Hematopoietic multipotent progenitor cell treated with erythropoietin and hydrocortisone succinate and interleukin-3 and kit ligand, for 4 days (in vitro differentiated cells): ENCODE results near the gene RPTOR.
"Not testable (repeated sequence)": the region's sequence is repeated elsewhere in the genome, so short reads cannot be mapped to it uniquely, and the experiment has no call there.

ENCODE experiments used
- DNase-seq: peaks from one replicate; pipeline ENCODE4 v3.0.0-alpha.2; 2015

The RPTOR gene

DNA sequence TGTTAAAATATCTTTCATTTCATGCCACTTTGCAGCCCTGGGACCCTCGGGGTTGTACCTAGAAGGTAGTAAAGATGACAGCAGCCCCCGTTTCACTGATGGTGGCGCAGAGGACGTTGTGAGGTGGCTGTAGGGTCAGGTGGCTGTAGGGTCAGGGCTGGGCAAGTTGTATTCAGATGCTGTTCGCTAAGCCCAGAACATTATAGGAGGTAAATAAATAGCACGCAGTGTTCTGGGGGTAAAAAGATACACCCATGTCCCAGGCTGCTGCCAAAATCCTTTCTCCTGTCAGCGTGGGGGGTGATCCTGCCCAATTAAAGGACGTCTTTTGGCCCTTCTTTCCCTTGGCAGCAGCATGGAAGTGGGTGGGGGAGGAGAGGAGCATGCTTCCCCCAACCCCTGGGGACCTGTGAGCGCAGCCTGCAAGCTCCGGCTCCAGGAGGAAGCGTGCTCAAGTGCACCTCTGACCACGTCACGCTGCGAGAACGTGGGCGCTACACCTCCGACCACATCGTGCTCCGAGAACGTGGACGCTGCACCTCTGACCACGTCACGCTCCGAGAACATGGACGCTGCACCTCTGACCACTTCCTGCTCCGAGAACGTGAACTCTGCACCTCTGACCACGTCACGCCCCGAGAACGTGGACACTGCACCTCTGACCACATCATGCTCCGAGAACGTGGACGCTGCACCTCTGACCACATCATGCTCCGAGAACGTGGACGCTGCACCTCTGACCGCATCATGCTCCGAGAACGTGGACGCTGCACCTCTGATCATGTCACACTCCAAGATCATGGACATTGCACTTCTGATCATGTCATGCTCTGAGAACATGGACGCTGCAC, 182.1 kb downstream of the RPTOR start:
- DNase-seq = no peak

DNA sequence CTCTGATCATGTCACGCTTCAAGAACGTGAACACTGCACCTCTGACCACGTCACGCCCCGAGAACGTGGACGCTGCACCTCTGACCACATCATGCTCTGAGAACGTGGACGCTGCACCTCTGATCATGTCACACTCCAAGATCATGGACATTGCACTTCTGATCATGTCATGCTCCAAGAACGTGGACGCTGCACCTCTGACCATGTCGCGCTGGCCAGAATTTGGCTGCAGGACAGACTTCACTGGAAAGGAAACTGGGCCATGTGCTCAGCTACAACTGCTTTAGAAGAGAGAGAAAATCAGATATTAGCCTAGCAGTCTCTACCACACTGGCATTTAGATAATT, 182.7 kb downstream of the RPTOR start:
- DNase-seq = no peak

DNA sequence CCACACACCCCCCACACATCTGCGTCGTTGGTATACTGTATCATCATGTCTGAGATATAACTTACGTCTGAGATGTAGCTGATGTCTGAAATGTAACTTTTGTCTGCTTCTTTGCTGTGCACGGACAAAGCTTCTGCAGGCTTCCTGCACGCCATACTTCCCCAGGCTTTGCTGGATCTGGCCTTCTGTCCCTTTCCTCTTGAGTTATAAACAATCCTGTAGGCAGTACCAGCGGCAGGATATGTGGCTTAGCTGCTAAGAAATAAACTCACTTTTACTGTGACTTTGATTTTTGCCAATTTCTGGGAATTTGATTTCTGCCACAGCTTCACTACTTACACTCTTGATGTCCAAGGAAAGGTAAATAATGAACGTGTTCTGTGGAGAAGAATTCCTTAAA, 184.4 kb downstream of the RPTOR start:
- DNase-seq = no peak

DNA sequence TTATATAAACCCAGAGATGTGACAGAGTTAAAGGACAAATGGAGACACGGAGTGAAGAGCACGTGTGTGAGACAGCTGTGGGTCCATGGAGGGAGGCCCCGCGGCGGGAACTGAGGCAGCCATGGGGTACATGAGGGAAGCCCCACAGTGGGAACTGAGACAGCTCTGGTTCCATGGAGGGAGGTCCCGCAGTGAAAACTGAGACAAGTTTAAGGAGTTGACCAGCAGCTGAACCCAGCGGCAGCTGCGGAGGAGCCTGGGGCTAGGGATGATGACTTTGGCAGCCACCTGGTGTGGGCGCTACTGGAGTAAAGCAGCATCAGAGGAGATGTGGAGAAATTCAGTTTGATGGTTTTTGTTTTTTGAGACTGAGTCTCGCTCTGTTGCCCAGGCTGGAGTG, 185.1 kb downstream of the RPTOR start:
- DNase-seq = no peak

DNA sequence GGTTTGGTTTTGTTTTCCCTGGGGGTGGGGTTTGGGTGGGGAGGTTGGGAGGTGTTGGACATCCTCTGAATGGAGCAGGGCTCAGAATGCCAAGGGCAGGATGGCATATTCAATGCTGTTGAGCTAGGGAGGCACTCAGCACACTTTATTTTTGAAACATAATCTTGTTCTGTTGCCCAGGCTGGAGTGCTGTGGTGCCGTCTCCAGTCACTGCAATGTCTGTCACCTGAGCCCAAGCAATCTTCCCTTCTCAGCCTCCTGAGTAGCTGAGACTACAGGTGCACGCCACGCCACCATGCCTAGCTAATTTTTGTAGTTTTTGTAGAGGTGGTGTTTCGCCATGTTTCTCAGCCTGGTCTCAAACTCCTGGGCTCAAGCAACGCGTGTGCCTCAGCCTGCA, 186.1 kb downstream of the RPTOR start:
- no peak for DNase-seq

DNA sequence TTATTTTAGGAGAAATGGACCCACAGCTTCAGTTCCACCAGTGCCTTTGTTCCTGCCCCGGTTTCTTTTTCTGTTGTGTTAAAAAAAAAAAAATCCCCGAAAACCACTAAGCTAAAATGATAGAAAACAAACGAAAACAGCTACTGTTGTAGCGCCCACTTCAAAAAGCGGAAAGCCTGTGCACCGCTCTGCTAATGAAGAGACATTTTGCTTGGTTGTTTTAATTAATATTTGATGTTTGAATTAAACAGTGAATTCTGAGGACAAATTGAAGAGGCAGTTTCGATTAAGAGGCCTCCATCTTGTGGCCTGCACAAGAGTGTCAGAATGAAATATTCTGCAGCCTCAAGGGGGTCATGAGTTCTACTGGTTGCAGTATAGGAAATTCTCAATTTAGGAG, 186.7 kb downstream of the RPTOR start:
- DNase-seq = no peak

DNA sequence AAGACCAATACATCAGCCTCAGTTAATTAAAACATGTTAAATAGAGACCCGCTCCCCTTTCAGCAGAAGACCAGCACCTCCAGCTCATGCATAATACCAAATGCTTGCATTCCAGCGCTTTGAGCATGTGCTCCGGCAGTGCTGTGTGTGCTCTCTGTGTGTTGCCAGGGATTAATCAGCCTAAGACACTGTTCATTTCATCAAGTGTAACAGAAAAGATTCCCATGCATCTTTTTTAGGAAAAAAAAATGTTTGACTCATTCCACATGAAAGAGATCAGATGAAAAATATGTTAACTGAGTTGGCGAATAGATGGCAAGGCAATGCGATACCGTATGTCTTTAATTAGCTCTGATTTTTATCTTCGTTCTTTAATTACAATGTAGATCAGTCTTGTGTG, 187.6 kb downstream of the RPTOR start:
- no peak for DNase-seq

DNA sequence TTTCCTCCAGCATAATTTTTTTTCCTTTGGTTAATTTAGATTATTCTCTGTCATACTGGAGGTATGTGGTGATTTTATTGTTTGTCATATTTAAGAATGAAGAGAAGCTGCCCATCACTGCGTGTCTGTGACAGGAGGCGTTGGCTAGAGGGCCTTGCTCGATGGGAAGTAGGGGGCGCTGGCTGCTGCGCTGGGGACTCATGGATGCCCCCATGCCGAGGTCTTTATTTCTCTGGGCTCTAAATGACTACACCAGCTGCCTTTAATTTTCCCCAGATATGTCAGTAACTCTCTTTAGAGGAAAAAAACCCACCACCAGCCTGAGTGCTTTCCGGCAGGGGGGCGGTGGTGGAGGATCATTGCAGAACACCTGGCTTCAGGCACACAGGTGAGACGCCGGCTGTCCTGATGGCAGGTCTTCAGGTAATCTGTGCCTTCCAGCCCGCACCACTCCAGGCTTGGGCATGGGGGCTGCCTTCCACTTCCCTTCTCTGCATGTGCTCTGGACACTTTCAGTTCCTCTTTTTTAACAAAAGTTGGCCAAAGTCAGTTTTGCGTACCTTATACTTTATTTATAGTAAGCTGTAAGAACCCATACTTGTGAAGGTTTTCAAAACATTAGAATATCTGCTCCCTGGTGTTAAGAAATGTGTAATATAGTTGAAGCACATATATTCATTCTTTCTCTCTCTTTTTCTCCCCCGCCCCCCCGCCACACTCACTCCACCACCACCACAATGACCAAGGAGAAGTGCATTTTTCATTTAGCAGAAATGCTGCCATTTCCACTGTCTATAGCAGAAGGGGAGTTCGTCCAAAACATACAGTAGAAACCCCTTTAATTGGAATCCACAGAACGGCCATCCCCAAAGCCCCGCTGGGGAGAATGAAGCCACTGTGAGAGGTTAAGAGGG, 192.7 kb downstream of the RPTOR start:
- peak; percentile 86 for DNase-seq

DNA sequence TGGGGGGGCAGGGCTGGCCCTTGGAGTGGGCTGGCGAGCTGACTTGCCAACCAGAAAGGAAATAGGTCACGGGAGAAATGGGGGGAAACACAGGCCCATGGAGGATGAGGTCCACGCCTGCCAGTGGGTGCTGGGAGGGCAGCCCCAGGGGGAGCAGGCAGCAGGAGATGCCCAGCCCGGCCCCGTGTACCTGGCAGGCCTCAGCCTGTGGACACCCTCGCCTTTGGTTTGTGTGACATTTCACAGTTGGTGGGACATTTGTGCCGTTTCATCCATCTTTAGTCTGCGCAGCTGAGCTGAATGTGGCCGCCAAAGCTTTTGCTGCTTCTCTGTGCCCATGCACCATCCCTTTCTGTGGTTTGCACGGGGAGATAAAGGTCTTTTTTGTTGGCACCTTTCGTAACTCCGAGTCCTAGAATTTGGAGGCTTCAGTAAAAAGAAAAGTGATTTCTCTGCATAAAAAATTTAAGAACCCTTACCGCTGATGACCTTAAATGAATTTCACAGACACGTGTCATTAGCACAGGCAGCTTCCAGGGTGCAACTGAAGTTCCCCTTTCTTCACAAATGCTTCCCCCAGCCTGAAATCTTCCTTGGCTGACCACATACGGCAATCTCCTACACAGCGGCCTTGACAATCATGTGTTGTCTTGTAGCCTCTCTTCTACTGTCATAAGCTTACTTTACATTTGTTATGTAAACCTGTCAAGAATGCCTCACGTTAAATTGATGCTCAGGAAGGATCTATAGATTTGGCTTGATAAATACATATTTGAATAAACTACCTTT, 193.6 kb downstream of the RPTOR start:
- peak; percentile 88 for DNase-seq

DNA sequence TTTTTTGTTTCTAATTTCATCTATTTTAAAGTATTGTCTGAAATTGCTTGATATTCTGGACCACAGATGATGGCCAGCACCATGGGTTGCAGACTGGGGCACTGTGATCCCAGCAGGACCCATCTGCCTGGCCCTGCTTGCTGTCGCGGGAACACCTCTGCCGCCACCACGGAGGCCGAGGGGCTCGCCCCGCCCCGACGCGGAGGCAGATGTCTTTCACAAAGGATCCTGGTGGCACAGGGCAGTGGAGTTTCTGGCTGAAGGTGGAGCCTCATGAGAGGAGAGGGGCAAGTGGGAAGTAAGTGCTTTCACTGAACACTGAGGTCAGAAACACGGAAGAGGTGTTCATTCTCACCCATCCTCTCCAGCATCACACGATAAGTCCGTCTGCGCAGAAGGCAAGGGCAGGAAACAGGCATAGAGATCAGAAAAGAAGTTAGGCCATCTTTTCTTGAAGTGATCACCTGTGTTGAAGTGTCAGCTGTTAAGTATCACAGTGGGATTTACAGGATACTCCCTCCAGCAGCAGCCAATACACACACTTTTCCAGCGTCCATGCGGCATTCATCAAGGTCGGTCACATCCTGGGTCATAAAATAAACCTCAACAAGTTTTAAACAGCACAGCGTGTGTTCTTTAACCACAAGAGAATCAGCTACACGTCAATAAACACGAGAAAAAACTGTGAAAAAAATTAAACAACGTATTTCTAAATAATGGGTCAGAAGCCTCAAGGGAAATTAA, 194.5 kb downstream of the RPTOR start:
- no peak for DNase-seq

DNA sequence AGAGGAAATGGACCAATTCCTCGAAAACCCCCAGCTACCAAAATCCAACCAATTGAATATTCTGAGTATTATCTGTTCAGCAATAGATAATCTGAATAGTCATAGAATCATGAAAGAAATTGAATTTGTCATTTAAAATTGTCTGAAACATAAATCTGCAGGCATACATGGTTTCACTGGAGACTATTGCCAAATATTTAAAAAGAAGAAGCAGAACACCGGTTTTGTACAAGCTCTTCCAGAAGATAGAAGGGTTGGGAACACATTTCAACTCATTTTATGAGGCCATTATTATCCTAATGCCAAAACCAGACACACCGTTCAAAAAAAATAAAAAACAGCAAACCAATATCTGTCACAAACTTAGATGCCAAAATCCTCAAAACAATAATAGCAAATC, 195.5 kb downstream of the RPTOR start:
- no peak for DNase-seq

DNA sequence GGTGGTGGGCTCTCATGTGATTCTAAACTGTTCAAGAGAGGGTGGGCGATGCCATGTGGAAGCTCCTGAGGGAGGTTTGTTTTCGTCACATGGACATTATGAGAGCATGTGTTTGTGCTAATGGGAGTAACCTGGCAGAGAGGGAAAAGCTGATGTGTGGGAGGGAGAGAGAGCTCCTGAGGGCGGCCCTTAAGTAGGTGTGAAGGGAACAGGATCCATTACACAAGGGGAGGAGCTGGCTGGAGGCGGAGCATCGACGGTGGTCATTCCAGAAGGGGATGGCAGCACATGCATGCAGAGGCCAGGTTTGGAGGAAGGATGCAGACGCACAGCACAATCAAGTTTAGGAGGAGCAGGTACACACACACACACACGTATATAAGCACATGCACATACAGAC, 197.5 kb downstream of the RPTOR start:
- DNase-seq = no peak

DNA sequence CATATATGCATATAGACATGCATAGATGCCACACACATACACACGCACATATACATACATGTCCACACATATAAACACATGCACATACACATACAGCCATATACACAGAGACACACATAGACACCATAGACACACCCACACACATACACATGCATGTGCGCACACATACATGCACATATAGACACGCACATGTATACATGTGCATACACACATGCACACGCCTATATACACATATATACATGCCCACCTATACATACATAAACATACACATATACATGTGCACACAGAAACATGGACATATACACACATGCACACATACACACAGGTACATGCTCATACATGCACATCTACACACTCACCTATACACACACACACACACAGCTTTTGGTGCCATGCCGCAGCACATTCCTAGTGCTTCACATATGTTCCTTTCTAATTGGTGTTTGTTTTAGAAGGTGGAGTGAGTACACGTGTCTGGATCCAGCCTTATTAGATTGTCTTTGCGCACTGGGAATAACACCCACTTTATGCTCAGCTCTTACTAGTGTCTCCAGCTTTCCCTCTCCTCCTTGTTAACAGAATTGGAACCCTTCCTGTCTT, 198.0 kb downstream of the RPTOR start:
- no peak for DNase-seq

DNA sequence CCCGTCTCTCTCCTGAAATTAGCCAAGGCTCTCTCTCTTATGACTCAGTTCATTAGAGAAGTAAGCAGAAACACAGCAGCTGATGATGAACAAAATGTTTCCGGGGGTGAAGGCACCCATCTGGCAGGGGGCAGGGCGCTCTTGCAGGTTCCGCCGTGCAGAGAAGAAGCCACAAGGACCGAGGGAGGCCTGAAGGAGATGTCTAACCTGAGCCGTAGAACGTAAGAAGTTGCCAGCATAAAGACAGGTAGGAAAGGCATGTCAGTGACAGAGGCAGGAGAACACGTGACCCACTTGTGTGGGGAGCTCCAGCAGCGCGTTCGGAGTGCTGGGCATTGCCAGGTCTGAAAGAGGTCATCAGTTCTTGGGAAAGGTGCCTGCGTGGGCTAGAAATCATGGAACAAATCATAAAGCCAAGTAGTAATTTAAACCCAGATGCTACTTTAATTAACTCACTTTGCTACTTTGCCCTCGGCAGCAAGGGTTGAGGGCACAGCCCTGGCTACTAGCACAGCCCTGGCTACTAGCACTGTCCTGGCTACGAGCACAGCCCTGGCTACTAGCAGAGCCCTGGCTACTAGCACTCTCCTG, 198.6 kb downstream of the RPTOR start:
- no peak for DNase-seq

DNA sequence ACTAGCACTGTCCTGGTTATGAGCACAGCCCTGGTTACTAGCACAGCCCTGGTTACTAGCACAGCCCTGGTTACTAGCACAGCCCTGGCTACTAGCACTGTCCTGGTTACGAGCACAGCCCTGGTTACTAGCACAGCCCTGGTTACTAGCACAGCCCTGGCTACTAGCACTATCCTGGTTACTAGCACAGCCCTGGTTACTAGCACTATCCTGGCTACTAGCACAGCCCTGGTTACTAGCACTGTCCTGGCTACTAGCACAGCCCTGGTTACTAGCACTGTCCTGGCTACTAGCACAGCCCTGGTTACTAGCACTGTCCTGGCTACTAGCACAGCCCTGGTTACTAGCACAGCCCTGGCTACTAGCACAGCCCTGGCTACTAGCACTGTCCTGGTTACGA, 199.3 kb downstream of the RPTOR start:
- DNase-seq = not testable (repeated sequence)

DNA sequence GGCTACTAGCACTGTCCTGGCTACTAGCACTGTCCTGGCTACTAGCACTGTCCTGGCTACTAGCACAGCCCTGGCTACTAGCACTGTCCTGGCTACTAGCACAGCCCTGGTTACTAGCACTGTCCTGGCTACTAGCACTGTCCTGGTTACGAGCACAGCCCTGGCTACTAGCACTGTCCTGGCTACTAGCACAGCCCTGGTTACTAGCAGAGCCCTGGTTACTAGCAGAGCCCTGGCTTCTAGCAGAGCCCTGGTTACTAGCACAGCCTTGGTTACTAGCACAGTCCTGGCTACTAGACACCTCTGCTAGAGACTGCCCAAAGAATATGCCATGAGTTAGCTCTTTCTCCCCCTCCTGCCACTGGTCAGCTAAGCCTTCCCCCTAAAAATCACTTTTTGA, 200.1 kb downstream of the RPTOR start:
- not testable (repeated sequence) for DNase-seq

DNA sequence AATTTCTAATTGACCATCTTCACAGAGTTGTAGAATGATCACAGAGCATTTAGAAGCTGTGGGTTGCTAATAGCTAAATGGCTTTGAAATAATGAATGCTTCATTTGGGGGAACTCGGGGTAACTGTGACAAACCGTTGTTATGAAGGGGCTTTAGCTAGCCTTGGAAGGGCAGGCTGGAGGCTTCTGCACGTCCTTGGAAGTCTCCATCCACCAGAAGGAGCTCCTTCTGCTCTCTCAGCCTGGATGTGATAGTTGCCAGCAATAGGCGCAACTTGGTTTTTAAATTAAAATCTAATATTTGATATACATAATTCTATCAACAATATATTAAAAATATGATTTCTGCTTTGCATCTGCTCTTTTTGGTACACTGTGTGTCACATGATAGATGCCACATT, 200.5 kb downstream of the RPTOR start:
- no peak for DNase-seq

DNA sequence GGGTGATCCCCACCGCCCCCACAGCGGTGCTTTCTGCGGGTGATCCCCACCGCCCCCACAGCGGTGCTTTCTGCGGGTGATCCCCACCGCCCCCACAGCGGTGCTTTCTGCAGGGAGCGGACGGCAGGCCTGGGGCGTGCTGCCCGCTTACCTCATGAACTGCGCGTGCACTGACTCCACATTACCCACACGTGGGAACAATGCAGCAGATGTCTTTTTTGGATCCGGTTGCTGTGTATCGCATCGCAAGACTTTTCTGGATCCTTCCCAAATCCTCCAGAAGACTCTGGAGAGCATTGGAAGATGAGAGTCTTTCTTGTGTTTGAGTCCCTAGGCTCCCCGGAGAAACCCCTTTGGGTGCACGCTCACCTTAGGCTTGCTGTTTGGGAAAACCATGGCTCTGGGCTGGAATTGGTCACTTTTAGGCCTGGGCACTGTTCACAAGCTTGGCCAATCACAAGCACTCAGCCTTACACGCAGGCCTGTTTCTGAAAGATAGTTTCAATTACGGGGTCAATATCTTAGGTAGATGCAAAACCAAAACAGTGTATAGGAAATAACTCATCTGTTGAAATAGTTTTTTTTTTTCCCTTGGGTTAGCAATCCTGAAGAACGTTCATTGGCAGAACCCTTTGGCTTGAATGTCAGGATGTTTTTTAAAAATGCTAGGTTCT, 201.8 kb downstream of the RPTOR start:
- DNase-seq = no peak

DNA sequence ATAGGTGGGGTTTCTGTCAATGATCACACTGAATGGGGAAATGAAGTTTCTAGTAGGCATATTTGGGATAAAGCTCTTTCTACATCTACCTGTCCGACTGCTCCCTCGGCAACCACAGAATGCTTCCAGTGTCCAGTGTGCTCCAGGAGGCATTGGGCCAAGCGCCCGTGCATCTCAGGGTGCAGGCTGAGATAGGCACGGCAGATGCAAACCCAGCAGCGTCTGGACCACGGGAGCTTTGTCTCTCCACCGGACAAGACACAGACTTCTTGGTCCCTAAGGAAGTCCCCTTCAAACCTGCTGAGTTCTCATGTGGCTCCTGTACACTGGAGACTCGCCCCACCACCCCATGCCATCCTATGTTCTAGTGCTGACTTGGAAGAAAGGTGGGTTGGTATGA, 202.8 kb downstream of the RPTOR start:
- no peak for DNase-seq

DNA sequence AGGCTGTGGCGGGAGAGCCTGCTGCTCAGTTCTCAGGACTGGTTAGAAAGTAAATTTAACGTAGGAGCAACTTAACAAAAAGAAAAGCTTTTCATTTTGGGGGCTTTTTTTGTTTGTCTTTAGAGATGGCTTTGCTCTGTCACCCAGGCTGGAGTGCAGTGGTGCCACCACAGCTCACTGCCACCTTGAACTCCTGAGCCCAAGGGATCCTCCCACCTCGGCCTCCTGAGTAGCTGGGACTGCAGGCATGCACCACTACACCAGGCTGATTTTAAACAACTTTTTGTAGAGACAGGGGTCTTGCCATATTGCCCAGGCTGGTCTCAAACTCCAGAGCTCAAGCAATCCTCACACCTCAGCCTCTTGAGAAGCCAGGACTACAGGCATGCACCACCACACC, 205.0 kb downstream of the RPTOR start:
- no peak for DNase-seq

DNA sequence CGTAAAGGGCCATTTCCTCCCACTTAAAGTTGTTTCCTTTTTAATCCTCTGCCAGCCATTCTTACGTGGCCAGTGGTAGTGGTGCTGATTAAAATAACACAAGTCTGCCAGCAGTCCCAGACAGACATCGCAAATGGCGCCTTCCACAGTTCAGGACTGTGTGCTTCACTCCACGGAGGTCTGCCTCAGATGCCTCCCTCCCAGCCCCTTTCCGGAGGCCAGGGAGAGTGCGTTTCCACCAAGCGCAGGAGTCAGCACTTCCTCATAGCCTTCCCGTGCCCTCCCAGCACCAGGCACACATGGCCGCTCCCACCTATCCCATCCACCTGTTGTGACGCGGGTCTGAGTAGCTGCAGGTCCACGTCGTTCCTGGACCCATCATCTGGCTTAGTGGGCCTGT, 205.6 kb downstream of the RPTOR start:
- peak; percentile 25 for DNase-seq
